Left hindlimb (tissue), 1 donor: Measurements from ENCODE around the gene KSR1.
"Not testable (repeated sequence)": the region's sequence is repeated elsewhere in the genome, so short reads cannot be mapped to it uniquely, and the experiment has no call there.

Source experiments
- DNase-seq: peaks from one replicate; pipeline ENCODE4 v3.0.0-alpha.2; 2018

KSR1 gene

GRCh38 chr17:27669850-27670249 lies 213.6 kb downstream of the KSR1 start:
- DNase-seq = no peak

- DNase-seq = no peak
Observed at GRCh38 chr17:27670791-27671590, 214.7 kb downstream of the KSR1 start.

GRCh38 chr17:27671591-27671910 lies 215.3 kb downstream of the KSR1 start:
- no peak for DNase-seq

- DNase-seq = not testable (repeated sequence)
Observed at GRCh38 chr17:27671977-27672480, 215.8 kb downstream of the KSR1 start.

- DNase-seq = no peak
Observed at GRCh38 chr17:27674335-27674734, 218.1 kb downstream of the KSR1 start.
